Cortex of kidney (tissue), 1 donor: ENCODE measurements around the gene PACRG.

Experiments
- DNase-seq: peaks from one replicate; lab custom pipeline; 2025; lab: John Stamatoyannopoulos, UW

The PACRG gene

GRCh38 chr6:163200694-163201093, 472.9 kb downstream of the PACRG start:
- DNase-seq, result no peak

DNA sequence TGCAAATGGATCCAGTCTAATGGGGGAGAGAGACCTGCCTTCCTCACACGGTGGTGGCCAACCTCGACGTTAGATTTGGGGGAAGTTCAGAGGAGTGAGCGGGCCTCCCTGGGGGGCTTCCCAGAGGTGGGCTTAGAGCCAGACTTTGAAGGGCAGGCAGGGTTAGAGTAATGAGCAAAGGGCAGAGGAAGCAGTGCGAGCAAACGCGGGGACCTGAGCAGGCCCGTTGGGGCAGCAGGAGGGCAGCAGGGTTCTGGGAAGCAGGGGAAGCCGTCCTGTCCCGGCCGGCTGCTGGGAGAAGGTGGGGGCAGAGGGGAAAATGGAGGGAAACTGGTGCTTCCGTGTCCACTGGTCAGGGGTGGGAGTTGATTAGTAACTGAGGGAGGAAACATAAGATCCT, 474.1 kb downstream of the PACRG start:
- DNase-seq, result no peak

DNA sequence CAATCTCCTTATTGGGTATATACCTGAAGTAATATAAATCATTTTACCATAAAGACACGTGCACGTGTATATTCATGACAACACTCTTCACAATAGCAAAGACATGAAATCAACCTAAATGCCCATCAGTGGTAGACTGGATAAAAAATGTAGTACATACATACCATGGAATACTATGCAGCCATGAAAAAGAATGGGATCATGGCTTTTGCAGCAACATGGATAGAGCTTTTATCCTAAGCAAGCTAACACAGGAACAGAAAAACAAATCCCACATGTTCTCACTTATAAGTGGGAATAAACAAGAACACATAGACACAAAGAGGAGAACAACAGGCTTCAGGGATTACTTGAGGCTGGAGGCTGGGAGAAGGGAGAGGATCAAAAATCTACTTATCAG, 478.4 kb downstream of the PACRG start:
- DNase-seq, result no peak

GRCh38 chr6:163207431-163208383, 479.9 kb downstream of the PACRG start:
- DNase-seq, result no peak

DNA sequence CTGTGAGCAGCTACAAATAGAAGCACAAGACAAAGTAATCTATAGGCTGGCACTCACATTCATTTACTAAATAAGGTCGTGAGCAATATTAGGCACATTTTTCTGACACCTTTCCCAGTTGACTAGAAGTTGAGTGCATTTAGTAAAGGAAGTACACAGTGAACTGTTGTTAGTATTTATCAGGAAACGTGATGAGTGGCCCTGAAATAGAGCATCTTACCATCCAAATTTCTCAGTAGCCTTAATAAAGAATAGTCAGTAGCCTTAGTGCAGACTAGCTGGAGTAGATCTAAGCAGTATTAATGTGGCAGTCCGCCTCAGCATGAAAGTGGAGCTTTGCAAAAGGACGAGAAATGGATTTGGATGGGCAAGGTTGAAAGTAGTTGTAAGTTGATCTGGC, 481.2 kb downstream of the PACRG start:
- DNase-seq, result no peak

DNA sequence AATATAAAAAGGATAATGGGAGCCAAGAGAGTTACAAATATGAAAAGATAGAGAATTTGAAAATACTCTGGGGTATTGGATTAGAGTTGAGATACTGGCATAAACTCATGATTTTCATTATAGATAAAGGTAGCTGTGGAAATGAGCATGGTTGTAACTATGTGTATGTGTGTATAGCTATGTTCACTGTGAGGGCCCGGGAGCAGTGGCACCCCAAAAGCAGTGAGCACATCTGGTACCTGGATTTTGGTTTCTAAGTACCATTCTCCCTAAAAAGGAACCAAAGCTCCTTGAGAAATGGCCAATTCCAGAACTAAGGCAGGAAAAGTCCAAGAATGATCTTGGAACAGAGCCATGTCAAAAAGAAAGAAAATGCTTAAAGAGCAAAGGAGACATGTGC, 484.3 kb downstream of the PACRG start:
- DNase-seq, result no peak

DNA sequence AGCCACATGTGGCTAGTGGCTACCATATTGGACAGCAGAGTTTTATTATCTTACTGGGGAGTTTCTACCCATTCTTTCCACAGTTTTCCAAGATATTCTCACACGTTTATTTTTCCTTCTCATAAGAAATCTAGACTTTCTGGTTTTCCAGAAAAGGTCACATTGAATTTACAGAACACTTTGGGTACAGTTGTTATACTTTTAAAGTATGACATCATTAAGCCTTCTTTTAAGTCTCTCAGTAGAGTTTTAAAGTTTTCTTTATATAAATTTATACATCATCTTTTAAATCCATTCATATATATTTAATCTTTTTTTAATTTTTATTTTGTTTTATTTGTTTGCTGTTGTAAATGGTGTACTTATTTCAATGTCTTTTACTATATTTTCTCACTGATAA, 486.5 kb downstream of the PACRG start:
- DNase-seq, result no peak

GRCh38 chr6:163218361-163218894, 490.7 kb downstream of the PACRG start:
- DNase-seq, result no peak

DNA sequence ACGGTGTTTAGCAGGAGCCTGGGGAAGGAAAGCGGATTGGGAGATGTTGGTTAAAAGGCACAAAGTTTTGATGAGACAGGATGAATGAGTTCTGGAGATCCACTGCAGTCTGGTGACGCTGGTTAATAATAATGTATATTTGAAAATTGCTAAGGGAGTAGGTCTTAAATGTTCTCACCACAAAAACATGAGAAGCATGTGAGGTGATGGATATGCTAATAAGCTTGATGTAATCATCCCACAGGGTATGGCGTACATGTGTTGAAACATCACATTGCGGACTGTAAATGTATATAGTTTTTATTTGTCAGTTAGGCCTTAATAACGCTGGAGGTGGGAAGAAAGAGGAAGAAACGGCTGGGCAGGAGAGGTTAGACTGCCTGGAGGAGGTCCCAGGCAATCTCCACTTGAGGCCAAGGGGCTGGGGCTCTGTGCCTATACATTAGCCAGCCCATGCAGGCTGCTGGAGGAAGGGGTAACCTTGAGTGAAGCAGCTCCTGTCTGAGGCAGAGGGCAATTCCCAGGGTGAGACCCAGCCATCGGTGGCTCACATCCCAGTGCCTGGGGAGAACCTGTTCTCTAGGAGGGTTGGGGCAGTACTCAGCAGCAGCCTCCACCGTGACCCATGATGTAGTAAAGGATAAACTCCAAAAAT, 498.5 kb downstream of the PACRG start:
- DNase-seq, result no peak

GRCh38 chr6:163226836-163227485, 499.2 kb downstream of the PACRG start:
- DNase-seq, result no peak

GRCh38 chr6:163228041-163228440, 500.3 kb downstream of the PACRG start:
- DNase-seq, result no peak

- no peak for DNase-seq
Observed at GRCh38 chr6:163229050-163229449, 501.3 kb downstream of the PACRG start.

DNA sequence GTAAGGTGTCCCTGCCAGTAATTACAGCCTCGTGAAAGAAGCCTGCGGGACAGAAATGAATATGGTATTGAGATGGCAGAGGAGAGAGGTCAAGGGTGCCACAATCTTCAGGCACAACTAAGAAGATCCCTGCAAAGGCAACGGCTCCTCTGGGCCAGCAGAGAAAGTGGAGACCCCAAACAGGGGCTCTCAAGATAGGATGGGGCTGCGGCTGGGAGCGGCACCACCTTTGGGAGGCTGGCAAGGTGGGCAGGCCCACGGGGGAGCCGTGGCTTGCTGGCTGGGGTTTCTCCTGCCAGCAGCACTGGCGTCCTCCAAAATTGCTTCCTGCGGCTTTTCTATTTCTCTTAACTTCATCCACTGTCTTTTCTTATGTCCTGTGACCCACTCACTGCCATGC, 503.1 kb downstream of the PACRG start:
- no peak for DNase-seq

- no peak for DNase-seq
Observed at GRCh38 chr6:163231356-163232014, 503.7 kb downstream of the PACRG start.

DNA sequence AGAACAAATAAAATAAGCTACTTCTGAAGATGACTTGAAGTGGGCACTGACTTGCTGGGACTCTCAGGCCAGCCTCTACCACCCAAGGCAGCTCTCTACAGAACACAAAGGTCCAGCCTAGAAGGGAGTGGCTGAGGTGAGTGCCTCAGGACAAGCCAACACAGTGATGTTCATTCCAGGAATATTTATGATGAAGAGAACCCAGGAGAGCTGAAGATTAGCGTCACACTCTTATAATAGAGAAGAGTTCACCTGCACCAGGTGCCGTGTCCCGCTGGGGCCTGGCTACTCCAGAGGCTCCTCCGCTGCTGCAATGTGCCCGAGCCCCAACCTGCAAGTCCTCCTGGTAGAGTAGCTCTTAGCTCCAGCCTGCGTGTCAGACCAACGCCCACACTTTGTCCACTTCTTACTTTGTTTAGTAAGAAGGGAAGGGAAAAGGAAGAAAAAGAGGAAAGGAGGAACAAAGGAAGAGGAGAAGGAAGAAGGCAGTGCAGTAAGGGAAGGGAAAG, 504.3 kb downstream of the PACRG start:
- no peak for DNase-seq

DNA sequence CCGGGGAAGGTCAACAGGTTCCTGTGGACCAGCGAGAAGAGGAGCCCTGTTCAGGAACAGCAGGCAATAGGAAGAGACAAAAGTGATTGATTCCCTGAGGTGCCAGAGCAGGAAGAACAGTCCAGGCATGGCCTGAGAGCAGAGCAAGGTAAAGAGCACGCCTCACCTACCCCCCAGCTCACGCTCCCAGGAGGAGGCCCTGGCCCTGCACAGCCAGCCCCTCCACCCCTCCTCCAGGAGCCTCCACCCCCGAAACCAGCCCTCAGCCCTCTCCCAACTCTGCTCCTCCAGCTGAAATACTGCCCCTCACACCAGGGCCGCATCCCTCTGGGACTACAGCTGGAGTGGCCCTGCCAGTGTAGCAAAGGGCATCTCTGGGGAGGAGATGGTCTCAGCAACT, 504.9 kb downstream of the PACRG start:
- no peak for DNase-seq

DNA sequence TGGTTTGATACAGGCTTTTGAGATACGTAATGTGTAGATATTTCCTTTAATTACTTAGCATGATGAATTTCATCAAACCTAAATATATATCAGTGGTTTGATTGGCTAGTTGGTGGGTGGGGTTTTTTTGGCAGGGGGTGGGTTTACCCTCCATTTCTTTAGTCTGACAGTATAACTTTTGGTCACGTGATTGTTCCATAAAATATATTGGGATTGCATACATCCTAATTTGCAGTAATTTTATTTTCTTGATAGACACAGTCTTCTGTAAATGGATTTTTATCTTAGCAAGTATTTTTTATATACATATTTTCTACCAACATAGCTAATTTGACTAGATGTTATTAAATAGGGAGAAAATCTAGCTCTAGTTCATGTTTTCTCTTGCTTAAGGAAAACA, 509.3 kb downstream of the PACRG start:
- no peak for DNase-seq

DNA sequence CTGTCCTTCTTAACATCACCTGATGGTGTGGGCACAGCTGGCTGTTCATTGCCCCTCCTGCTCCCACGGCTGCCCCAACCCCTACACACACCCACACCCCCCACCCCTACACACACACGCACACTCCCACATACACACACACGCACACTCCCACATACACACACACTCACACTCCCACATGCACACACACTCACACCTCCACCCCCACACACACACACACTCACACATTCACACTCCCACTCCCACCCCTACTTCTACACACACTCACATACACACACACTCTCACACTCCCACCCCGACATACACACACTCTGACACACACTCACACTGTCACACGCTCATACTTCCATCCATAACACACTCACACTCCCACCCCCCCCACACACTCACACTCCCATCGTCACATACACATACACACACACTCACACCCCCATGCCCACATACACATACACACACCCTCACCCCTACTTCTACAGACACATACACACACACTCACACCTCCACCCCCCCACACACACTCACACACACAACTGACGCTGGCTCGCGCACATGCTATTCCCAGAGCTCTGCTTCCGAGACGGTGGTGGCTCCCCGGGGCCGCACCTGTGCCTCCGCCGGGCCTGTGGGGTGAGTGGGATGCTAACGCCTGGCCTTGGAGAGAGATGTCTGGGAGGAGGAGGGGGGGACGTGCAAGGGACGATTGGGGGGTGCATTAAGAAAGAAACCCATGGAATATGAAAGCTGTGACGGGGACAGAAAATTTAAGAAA, 512.0 kb downstream of the PACRG start:
- DNase-seq, result no peak

GRCh38 chr6:163240556-163240955, 512.8 kb downstream of the PACRG start:
- no peak for DNase-seq

DNA sequence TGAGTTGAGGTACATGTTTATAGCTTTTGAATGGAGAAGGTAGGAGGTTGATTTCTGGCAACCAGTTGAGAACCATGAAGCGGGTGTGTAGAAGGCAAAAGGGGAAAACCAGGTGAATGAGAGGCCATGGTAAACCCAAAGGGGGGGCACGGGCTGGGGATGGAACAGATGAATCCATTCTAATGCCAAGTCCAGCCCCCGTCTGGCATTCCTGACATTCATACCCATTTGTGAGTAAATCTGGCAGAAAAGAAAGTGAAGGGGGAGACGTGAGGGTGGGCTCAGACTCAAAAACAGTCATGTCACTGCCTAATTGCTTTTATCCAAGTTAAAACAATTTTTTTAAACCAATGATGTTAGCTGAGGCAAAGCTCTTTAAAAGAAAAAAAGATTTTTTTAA, 513.9 kb downstream of the PACRG start:
- no peak for DNase-seq

GRCh38 chr6:163243083-163243482, 515.3 kb downstream of the PACRG start:
- no peak for DNase-seq
